Measurements from ENCODE around the gene BMP7. TPM values are rescaled to one million over a fixed set of nuclear protein-coding genes. Genes with fewer than 3 reads are reported as not detected.

BMP7 gene
- total and polyA plus RNA-seq, 12 donors, result 0.72 to 19.2 (median 4.1) TPM

GRCh38 chr20:57210911-57211280, 55.5 kb downstream of the BMP7 start:
- intact Hi-C loops (cut with DNase I), result no loop called here
- peaks cover 0 to 19% (median 10%) of the 10 kb centered on the region in 9 donors for H3K4me1 ChIP-seq
- 93 to 94% methylated on average over 8 of the region's 8 CpGs for WGBS, 2 donors
- ATAC-seq (no peak), DNase-seq (no peak)
- peaks cover 0 to 10% (median 0%) of the 10 kb centered on the region in 11 donors for H3K9me3 ChIP-seq
- peaks cover 0 to 6% (median 0%) of the 10 kb centered on the region in 7 donors for H3K27me3 ChIP-seq
- H3K4me3 ChIP-seq, result no peak overlapping the region
- H3K36me3 ChIP-seq, result no peaks in the 10 kb centered on the region
- no peak for TF ChIP-seq CTCF (IDR thresholded peaks at IDR 0.05)
- H3K27ac ChIP-seq, result no peak overlapping the region

GRCh38 chr20:57210054-57210910, 56.2 kb downstream of the BMP7 start:
- ATAC-seq, result no peak
- intact Hi-C loops (cut with DNase I), result no loop called here
- 82 to 83% methylated on average over 23 of the region's 23 CpGs for WGBS, 2 donors

GRCh38 chr20:57209413-57209812, 57.0 kb downstream of the BMP7 start:
- ATAC-seq (no peak), DNase-seq (no peak)
- intact Hi-C loops (cut with DNase I), result loop anchor here in 1 of 10 donors (10.0 kb wide), 1 partner anchor 115 kb away; no protein-coding TSS in a partner anchor
- Histone ChIP-seq H3K36me3 (no peaks in the 10 kb centered on the region), H3K4me1 (peaks cover 0 to 19% (median 10%) of the 10 kb centered on the region in 9 donors), H3K27me3 (peaks cover 0 to 3% (median 0%) of the 10 kb centered on the region in 7 donors), H3K9me3 (peaks cover 0 to 10% (median 0%) of the 10 kb centered on the region in 11 donors), H3K4me3 (no peak overlapping the region), H3K27ac (no peak overlapping the region)
- no peak for TF ChIP-seq CTCF (IDR thresholded peaks at IDR 0.05)
- 97 to 98% methylated on average over 3 of the region's 3 CpGs for WGBS, 2 donors

More at GRCh38 chr20:57210054-57210910, 56.2 kb downstream of the BMP7 start:
- TF ChIP-seq CTCF (IDR thresholded peaks at IDR 0.05), result no peak
- Histone ChIP-seq H3K36me3 (no peaks in the 10 kb centered on the region), H3K4me3 (no peak overlapping the region), H3K27me3 (peaks cover 0 to 4% (median 0%) of the 10 kb centered on the region in 7 donors), H3K27ac (no peak overlapping the region), H3K9me3 (peaks cover 0 to 10% (median 0%) of the 10 kb centered on the region in 11 donors), H3K4me1 (peaks cover 0 to 19% (median 10%) of the 10 kb centered on the region in 9 donors)
- no peak for DNase-seq

GRCh38 chr20:57208198-57208597, 58.2 kb downstream of the BMP7 start:
- peaks cover 0 to 3% (median 0%) of the 10 kb centered on the region in 7 donors for H3K27me3 ChIP-seq
- TF ChIP-seq CTCF (IDR thresholded peaks at IDR 0.05), result no peak
- no peaks in the 10 kb centered on the region for H3K36me3 ChIP-seq
- intact Hi-C loops (cut with DNase I), result loop anchor here in 1 of 10 donors (10.0 kb wide), 1 partner anchor 113 kb away; no protein-coding TSS in a partner anchor
- no peak overlapping the region for H3K27ac ChIP-seq
- no peak for ATAC-seq
- H3K9me3 ChIP-seq, result peaks cover 0 to 10% (median 0%) of the 10 kb centered on the region in 11 donors
- H3K4me1 ChIP-seq, result peaks cover 0 to 18% (median 10%) of the 10 kb centered on the region in 9 donors
- WGBS, 2 donors, result 79 to 83% methylated on average over 2 of the region's 2 CpGs
- no peak for DNase-seq
- no peak overlapping the region for H3K4me3 ChIP-seq
